GM21381 (cell line): ENCODE data around the gene PEX14.

Source experiments
- ATAC-seq: cut with Tn5 transposase; IDR thresholded peaks from one replicate; pipeline ENCODE4 v1.9.1; 2021; ENCODE audit warnings: mild to moderate bottlenecking, moderate library complexity; ENCODE audit not compliant: unreplicated experiment

The PEX14 gene

DNA sequence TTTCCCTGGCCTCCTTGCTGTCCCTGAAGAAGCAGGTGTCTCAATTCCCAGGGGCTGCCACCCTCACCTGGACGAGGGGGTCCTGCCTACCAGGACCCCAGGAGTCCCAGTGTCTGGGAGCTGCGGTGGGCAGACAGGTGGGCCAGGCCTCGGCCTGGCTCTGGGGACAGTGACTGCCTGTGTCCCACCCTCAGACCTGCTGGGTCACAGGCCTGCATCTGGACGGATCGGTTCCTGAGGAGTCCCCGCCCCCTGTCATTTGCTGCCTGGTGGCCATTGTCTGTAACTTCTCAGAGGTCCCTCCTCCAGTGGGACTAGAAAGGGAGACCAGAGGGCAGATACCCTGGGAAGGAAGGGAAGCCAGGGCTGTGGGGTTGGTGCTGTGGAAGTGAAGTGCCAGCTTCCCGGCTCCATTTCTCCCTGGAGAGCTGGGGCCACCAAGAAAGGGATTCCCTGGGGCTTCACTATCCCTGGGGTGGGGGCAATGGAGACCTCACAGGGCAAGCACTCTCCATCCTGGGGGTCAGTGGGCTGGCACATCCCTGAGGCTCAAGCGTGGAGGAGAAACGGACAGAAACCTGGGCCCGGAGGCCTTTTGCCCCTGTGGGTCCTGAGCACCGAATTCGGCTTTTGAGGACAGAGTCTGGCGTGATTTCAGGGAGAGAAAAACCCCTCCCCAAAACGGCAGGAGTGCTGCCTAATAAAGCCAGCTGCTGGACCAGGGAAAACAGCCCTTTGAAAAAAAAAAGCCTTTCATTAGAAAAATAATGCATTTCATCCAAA is 157.3 kb downstream of the PEX14 start:
- ATAC-seq: no peak

DNA sequence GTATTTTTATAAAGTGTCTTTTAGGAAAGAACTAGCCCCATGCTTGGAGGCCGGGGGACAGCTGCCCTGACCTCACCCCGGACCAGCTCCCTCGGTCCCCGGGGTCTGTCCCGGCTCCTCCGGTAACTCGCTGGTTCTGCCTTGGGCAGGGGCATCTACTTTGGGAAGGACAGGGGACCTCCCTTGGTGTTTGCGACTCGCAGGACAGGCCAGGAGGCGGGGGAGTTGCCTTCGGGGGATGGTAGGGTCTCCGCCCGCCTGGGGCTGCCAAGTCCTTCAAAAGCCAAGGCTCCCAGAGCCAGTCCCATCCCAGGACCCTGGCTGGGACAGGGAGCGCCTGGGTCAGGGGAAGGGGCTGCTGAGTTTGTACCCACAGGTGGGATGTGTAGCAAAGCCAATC is 157.9 kb downstream of the PEX14 start:
- ATAC-seq: no peak

DNA sequence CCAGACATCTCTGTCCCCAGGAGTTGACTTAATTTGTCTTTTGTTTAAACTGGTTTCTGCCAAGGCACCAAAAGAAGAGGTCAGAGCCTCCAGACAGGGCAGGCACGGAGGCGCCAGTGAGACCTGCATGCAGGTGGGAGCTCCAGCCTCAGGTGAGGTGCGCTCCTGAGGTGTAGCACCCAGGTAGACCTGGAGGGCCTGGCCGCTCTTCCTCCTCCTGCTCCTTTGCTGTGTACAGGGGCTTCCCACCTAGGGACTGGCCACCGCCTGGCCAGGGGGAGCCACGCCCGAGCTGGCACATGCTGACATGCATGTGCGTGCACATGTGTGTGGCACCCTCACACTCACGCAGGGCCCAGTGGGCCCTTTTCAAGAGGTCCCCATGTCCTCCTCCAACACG is 158.7 kb downstream of the PEX14 start:
- ATAC-seq: no peak

DNA sequence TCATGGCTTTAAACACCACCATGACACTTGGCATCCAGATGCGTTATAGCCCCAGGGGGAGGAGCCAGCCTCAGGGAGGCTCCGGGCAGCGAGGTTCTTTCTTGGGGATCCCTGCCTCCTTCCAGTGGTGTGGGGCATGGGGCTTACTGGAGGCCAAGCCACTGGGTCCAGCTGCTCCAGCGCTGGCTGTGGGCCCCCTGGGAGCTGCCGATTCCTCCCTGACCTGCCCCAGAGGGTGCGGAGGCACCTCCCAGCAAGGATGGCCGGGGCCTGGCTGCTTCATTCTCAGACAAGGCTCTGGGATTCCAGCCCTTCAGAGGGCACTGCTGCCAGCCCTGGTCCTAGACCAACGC is 159.3 kb downstream of the PEX14 start:
- ATAC-seq: no peak

DNA sequence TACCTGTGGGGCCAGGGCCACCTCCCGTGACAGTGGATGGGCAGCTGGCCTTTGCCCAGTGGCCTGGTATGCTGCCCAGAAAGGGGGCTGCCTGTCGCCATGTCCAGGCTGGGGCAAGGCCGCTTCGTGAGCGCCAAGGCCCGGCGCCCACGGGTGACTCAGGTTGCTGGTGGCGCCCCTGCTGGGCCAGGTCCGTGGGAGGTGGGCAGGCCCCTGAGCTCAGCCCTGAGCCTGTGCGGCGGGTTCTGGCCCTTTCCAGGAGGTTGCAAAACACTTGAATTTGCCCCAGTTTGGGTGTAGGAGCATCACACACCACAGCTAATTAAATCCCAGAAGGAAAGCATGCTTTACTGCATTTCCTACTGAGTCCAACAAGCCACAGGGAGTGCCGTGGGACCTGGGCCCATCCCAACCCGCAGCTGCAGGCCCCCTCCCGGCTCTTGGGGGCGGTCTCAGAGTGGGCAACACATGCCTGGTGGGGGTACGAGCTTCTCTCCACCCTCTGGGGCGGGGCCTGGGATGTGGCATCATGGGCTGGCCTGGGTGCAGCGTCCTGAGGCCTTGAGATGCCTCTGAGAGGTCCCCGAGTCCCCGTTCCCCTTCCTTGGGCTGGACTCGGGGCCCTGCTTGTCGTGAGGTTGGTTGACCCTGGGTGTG is 159.8 kb downstream of the PEX14 start:
- ATAC-seq: no peak

DNA sequence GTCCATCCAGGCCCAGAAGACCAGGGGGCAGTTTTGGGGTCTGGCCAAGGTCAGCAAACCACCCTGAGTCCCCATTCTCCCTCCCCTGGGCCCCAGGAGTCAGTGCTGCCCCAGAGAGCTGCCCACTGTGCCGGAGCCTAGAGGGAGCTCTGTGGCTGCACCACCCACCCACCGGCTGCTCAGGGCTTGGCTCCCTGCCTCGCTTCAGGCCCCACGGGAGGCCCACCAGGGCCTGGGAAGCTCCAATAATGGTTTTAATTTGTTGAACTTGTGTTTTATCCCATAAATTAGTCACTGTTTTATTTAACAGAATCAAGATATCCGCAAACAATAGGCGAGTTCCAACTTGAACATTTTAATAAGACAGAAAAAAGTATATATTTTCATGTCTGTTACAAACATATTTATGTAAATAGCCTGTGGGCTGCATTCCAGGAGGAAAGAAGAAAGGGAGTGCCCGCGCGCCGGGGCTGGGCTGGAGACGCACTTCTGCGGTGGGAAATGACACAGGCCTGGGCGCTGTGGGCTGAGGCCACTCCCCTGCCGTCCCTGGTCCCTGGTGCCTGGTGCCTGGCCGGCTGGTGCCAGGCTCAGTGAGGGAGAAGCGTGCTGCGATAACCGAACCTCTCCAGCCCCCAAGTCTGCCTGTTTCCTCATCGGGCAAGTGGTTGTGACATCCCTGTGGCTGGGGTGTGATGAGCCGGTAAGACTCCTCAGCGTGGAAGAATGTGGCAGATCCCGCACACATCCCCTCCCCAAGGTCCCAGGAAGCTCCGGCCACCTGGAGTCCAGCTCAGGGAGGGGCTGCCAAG is 160.5 kb downstream of the PEX14 start:
- no peak for ATAC-seq

DNA sequence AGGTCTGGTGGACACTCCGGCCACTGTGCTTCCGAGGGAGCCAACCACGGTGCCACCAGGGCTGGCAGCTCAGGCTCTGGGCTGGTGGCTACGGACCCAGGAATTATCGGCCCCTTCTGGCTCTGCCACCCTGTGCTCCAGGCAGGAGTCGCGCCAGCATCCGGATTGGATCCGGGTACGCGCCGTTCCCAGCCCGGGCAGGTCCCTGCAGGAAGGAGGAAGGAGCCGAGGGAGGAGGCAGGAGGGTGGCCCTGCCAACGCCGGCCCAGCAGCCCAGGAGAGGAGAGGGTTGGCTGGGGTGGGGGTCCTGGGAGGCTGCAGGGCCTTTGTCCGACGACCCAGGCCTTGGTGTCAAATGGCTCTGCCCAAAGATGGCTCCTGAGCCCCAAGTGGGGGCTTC is 161.2 kb downstream of the PEX14 start:
- no peak for ATAC-seq

DNA sequence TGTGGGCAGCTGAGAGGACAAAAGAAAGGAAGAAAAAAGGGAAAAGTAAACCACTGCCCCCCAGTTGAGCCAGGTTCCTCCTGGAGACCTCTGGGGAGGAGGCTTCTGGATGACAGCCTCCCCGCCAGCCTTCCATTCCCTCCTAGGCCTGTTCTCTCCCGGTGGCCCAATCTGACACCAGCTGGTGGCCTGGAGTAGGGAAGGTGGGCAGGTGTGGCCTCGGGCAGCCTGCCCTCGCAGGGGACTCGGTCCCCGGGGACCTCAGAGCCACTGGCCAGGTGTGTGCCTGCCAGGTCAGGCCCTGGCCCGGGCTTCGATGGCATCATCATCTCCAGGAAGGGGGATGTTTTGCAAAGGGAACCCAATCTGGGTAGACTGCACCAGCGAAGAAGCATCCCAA is 162.7 kb downstream of the PEX14 start:
- no peak for ATAC-seq

DNA sequence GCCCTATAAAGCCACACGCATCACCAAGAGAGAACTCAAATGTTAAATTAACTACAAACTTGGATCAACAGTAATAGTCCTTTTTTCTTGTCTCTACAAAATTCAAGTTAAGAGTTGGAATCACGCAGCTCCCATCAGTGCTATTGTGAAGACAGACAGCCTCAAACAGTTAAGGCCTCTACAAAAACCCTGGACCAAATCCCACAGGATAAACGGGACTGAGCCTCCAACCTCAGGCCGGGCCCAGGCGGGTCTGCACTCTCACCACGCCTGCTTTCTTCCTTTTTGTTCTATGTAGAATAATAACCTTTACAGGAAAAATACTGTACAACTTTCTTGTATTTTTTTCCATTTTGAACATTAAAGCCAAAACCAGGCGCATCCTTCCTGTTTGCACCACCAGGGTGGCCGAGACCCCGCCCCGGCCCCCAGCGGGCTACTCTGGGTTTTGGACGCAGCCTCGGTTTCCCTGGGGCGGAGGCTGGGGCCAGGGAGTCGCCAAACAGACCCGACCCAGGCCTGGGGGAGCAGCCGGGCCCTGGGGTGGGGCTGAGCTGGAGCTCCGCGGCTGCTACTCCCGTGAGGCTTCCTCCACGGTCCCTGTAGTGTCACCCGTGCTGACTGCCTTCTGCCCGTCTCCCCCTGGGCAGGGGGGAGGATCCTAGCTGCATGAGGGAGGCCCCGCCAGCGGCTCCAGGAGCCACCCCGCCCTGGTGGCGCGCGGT is 163.2 kb downstream of the PEX14 start:
- ATAC-seq: no peak

DNA sequence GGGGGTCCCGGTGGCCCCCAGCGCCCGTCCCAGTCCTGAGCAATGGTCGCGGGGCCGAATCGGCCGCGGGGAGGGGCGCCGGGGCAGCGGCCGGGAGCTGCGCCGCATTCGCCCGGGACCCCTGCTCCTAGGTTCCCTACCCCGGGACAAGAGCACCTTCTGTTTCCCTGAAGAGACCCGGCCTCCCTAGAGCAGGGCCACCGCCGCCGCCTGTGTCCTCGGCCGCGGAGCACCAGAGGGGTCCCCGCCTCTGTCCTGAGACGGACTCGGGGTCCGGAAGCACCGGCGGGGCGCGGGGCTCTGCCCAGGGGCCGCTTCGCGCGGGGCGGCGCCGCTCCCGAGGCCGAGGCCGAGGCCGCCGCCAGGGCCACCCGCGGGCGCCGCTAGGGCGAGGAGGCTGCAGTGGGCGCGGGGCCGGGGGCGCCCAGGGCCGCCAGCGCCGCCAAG is 163.8 kb downstream of the PEX14 start:
- ATAC-seq: no peak

DNA sequence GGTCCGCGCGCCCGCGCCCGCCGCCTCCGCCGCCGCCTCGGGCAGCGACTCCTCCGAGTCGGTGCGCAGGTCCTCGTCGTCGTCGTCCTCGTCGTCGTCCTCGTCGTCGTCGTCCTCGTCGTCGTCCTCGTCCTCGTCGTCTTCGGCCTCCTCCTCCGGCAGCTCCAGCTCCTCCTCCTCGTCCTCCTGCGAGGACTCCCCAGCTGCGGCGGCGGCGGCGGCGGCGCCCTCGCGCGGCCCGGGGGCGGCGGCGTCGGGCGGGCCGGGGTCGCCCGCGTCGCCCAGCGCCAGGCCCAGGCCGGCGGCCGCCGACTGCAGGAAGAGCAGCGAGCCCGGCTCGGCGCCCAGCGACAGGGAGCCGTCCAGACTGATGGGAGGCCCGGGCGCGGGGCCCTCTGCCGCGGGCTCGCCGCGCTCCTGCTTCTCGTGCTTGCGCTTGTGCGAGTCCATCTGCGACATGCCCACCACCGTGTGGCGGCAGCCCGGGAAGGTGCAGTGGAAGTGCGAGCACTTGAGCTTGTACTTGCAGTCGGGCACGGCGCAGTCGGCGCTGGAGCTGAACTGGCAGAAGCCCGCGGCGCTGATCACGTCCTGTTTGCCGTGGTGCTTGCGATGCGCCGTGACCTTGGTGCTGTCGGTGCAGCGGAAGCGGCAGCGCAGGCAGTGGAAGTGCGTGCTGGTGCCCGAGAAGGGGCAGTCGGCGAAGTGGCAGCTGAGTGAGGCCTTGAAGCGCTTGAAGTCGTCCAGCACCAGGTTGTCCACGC is 164.4 kb downstream of the PEX14 start:
- ATAC-seq: no peak

DNA sequence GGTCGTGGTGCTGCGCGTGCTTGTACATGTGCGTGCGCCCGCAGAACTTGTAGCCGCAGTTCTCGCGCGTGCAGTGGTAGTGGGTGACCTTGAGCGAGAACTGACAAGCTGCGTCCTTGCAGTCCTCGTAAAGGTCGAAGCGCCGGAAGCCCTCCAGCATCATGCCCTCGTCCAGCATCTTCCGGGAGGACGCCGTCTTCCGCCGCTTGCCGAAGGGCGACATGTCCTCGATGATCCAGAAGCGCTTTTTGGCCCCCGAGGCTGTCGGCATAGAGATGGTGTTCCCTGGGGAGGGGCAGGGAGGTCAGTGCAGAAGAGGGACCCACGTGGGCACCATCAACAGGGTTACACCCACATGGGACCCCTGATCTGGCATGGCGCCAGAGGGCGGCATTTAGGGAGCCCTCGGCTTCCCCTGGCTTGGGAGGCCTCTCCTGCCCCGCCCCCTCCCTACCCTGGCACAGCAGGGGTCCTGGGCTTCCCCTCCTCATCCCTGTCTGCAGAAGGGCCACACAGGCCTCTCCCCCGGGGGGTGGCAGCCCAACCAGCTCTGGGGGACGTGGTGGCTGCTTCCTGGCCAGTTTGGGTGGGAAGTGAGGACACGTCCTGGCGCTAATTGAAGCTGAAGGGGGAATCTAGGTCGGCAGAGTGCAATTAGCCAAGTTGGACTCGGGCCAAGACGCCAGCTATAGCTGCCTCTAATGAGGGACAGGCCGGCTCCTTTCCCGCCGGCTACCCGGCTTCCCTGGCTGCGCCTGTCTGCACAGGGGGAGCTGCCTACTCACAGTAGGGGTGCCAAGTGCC is 165.2 kb downstream of the PEX14 start:
- ATAC-seq: no peak

DNA sequence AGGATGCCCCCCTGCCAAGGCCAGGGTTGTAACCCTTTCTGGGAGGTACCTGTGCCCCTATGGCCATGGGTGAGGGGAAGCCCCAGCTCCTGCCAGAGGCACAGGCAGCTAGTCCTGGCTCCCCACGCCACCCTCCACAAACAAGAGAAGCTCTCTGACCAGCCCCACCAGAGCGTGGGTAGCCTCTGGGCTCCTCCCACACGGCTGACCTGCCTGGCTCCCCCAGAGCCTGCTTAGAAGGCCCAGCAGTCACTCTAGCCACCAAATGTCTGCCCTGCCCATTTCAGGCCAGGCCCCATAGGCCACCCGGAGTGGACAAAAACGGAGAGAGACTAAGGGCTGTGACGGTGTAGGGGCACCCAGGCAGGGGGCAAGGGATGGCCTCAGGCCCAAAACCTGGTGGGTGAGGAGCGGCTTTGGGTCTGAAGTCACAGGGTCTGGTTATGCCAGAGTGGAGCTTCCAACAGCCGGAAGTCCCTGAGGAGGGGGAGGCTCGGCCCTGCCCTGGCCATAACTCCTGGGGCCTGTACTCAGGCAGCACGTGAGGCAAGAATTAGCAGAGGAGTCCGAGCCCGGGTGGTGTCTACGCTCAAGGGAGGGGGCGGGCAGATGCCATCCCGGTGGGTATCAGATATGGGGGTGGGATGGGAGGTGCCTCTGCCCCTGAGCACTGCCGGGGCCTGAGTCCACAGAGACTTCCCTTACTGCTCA is 166.2 kb downstream of the PEX14 start:
- no peak for ATAC-seq

DNA sequence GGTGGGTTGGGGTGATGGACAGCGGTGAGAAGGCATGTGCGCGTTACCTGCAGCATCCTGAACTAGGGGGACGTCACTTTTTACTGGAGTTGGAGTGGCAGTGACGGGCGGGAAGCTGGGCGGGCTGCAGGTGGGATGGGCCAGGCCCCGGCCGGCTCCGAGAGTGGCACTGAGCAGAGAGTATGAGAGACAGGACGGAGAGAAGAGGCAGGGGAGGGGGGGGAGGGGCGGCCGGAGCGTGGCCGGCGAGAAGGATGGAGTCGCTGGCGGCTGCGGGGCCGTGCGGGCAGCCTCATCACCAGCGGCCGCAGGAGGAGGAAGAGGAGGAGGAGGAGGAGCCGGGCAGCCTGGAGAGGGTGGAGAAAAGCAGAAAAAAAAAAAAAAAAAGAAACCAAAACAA is 167.2 kb downstream of the PEX14 start:
- no peak for ATAC-seq

DNA sequence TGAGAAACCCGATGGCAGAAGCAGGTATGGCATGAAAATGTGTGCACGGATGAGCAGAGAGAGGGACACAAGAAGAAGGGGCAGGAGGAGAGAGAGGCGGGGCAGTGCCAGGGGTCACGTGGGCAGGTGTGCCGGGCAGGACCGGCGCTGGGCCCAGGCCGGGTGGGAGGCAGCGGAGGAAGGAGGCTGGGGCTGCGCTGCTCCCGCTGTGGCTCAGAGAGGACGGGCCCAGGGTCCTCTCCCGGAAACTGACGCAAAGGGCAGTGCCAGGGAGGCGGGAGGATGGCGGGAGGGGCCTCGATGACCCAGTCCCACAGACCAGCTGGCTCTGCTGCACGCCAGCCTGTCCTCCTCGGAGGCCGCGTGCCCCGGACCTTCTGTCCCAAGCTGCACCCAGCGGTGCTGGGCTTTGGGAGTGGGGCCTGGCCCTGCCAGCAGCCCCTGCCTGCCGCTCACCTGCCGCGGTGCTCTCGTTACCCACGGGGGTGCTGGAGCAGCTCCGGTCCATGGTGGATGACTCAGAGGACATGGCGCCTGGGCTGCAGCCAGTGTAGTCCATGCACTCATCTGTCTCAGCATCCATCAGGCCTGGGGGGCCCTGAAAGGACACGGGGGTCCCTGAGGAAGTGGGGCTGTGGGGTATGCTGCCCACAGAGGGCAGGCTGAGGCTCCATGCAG is 167.8 kb downstream of the PEX14 start:
- ATAC-seq: no peak

DNA sequence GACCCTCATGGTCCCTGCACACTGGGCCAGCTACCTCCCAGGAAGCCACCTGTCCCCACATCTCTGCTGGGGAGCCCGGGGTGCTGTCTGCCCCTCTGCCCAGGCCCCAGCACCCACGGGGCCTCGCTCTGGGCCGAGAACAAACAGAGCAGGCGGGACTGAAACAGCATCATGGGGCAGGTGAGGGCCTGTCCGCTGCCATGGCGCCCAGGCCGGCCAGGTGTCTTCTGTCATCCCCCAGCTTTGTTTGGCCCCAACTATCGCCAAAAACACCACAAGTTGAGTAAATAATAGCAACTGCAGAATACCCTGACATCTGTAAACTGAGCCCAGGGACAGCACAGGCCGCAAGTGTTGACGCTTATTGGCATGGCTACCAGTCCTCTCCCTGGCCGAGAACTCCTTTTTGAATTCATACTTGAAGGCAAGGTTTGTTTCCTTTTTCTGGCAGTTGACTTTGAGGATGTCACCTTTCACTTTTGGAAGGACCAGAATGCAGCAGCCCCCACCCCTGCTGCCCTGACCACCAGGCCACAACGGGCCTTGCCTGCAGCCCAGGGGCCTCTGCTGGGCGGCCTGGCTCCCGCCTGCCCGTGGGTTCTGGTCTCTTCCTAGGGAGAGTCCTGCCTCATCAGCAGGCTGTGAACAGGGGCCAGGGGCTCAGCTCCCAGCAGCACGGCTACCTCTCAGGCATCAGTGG is 169.0 kb downstream of the PEX14 start:
- no peak for ATAC-seq

DNA sequence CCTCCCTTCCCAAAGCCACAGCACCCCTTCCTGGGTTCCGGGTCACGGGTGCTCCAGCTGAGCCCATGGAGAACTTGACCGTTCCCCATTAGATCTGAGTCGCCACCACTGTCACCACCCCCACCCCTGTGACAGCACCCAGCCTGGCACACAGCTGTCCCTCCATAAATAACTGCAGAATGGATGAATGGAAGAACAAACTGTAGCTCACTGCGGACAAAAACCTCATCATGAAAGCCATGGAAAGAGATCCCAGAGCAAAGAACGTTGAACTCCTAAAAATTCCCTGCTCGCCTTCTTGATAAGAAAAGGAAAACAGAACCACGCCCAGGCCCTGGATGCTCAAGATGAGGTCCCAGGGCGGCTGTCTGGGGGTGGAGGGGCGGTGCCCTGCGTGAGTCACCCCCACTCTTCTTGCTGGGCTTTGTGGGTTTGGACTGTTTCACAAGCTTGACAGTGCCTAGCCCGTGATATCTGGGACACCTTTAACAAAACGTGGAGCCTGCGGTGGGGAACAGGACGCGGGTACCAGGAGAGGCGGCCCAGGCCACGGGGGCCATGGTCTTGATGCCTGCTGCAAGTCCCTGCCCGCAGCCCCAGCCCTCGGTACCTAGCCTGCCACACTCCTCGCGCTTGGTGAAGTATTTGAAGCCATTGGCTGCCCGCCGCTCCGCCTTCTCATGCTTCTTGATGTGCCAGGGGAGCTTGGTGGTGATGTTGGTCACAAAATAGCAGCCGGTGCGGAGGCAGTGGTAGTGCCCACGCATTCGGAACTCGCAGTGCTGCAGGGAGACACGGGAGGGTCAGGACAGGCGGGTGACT is 169.8 kb downstream of the PEX14 start:
- no peak for ATAC-seq
